ENCODE measurements around the gene ZNF584.

- TF ChIP-seq POLR2A (IDR thresholded peaks at IDR 0.05; ENCODE audit: low read length) (no peak), GATA1 (IDR thresholded peaks at IDR 0.05; ENCODE audit: low read depth, low read length) (no peak)
These were observed 6.5 kb upstream of the ZNF584 start for GRCh38 chr19:58401840-58402421.

Measured in erythroblast (primary cell).